ENCODE results near the gene FRMD4A. TPM values are rescaled to one million over a fixed set of nuclear protein-coding genes. Genes with fewer than 3 reads are reported as not detected.

FRMD4A gene
- polyA plus RNA-seq, 1 donor (not counting 4 experiments of a cell fraction or from before 2014, with no cell fraction given) = 12.9 TPM

GRCh38 chr10:13787015-13787421, 543.7 kb downstream of the FRMD4A start:
- no peak for DNase-seq (ENCODE audit: low read depth, low spot score)
- no peaks in the 10 kb centered on the region for H3K9me1 ChIP-seq (ENCODE audit: control insufficient read depth, extremely low read depth, insufficient read depth, low read length)
- H2AFZ ChIP-seq (ENCODE audit: control insufficient read depth, low read length) = peak overlapping the region; percentile 84
- H3K9ac ChIP-seq (ENCODE audit: control insufficient read depth, extremely low read depth, insufficient read depth, low read length) = peak overlapping the region; percentile 47
- peak overlapping the region; percentile 72 for H3K27ac ChIP-seq (ENCODE audit: control insufficient read depth, insufficient read depth, low read length)
- no peaks in the 10 kb centered on the region for H3K27me3 ChIP-seq (ENCODE audit: control insufficient read depth, extremely low read depth, insufficient read depth, low read length)
- H3K79me2 ChIP-seq (ENCODE audit: control insufficient read depth, insufficient read depth, low read length) = no peaks in the 10 kb centered on the region
- dilution Hi-C loops (cut with MboI; ENCODE audit: extremely low pct_ligation_motif_present, low sequenced_read_pairs) = no loop called here
- H3K4me2 ChIP-seq (ENCODE audit: control insufficient read depth, extremely low read depth, insufficient read depth, low read depth, low read length) = peak overlapping the region; percentile 74
- H4K20me1 ChIP-seq (ENCODE audit: control insufficient read depth, extremely low read depth, insufficient read depth, low read length) = no peaks in the 10 kb centered on the region
- peaks cover 22% of the 10 kb centered on the region for H3K4me1 ChIP-seq (ENCODE audit: control insufficient read depth, extremely low read depth, insufficient read depth, low read length)
- no peaks in the 10 kb centered on the region for H3K36me3 ChIP-seq (ENCODE audit: control insufficient read depth in 2 of 2, extremely low read depth in 1 of 2, insufficient read depth in 2 of 2, low read length in 2 of 2)
- TF ChIP-seq EZH2 (IDR thresholded peaks at IDR 0.05; ENCODE audit: low read length) (no peak), CTCF (optimal IDR thresholded peaks at IDR 0.05 in 1 of 3, IDR thresholded peaks at IDR 0.05 in 1 of 3, conservative IDR thresholded peaks at IDR 0.05 in 1 of 3; ENCODE audit: extremely low read depth in 1 of 3, insufficient read depth in 2 of 3, low read length in 3 of 3) (no peak)
- peak overlapping the region in 1 of 3 experiments; percentile 29 for H3K4me3 ChIP-seq (ENCODE audit: control insufficient read depth in 2 of 3, extremely low read depth in 1 of 3, insufficient read depth in 2 of 3, low read depth in 1 of 3, low read length in 3 of 3)
- no peaks in the 10 kb centered on the region for H3K9me3 ChIP-seq (ENCODE audit: control insufficient read depth, low read depth, low read length)
- peak; percentile 90 for FAIRE-seq

GRCh38 chr10:13784067-13784466, 546.7 kb downstream of the FRMD4A start:
- Histone ChIP-seq H3K4me3 (ENCODE audit: control insufficient read depth in 2 of 3, extremely low read depth in 1 of 3, insufficient read depth in 2 of 3, low read depth in 1 of 3, low read length in 3 of 3) (no peak overlapping the region), H3K4me1 (ENCODE audit: control insufficient read depth, extremely low read depth, insufficient read depth, low read length) (peaks cover 22% of the 10 kb centered on the region), H3K79me2 (ENCODE audit: control insufficient read depth, insufficient read depth, low read length) (no peaks in the 10 kb centered on the region), H4K20me1 (ENCODE audit: control insufficient read depth, extremely low read depth, insufficient read depth, low read length) (no peaks in the 10 kb centered on the region), H3K9me1 (ENCODE audit: control insufficient read depth, extremely low read depth, insufficient read depth, low read length) (no peaks in the 10 kb centered on the region), H3K9ac (ENCODE audit: control insufficient read depth, extremely low read depth, insufficient read depth, low read length) (no peak overlapping the region), H3K36me3 (ENCODE audit: control insufficient read depth in 2 of 2, extremely low read depth in 1 of 2, insufficient read depth in 2 of 2, low read length in 2 of 2) (no peaks in the 10 kb centered on the region), H2AFZ (ENCODE audit: control insufficient read depth, low read length) (no peak overlapping the region), H3K27ac (ENCODE audit: control insufficient read depth, insufficient read depth, low read length) (no peak overlapping the region), H3K9me3 (ENCODE audit: control insufficient read depth, low read depth, low read length) (no peaks in the 10 kb centered on the region), H3K4me2 (ENCODE audit: control insufficient read depth, extremely low read depth, insufficient read depth, low read depth, low read length) (no peak overlapping the region), H3K27me3 (ENCODE audit: control insufficient read depth, extremely low read depth, insufficient read depth, low read length) (no peaks in the 10 kb centered on the region)
- dilution Hi-C loops (cut with MboI; ENCODE audit: extremely low pct_ligation_motif_present, low sequenced_read_pairs) = no loop called here
- peak; percentile 27 to 51 (median 50) for TF ChIP-seq CTCF (optimal IDR thresholded peaks at IDR 0.05 in 1 of 3, IDR thresholded peaks at IDR 0.05 in 1 of 3, conservative IDR thresholded peaks at IDR 0.05 in 1 of 3; ENCODE audit: extremely low read depth in 1 of 3, insufficient read depth in 2 of 3, low read length in 3 of 3)
- no peak for TF ChIP-seq EZH2 (IDR thresholded peaks at IDR 0.05; ENCODE audit: low read length)
- FAIRE-seq = no peak
- no peak for DNase-seq (ENCODE audit: low read depth, low spot score)
